ENCODE data around the gene ARHGEF40.

The ARHGEF40 gene

GRCh38 chr14:21136024-21136423 is 65.9 kb downstream of the ARHGEF40 start:
- H3K4me1 Mint-ChIP-seq: no peaks in the 10 kb centered on the region
- DNase-seq (ENCODE audit: low spot score in 2 of 2): no peak
- H3K9me3 Mint-ChIP-seq: no peaks in the 10 kb centered on the region
- H3K27ac Mint-ChIP-seq: no peak overlapping the region
- no peaks in the 10 kb centered on the region for H3K36me3 Mint-ChIP-seq
- H3K4me3 Mint-ChIP-seq: no peak overlapping the region
- no peak for ATAC-seq
